ENCODE measurements around the gene DDI2.
"Not testable (repeated sequence)": the region's sequence is repeated elsewhere in the genome, so short reads cannot be mapped to it uniquely, and the experiment has no call there.

Gene DDI2

DNA sequence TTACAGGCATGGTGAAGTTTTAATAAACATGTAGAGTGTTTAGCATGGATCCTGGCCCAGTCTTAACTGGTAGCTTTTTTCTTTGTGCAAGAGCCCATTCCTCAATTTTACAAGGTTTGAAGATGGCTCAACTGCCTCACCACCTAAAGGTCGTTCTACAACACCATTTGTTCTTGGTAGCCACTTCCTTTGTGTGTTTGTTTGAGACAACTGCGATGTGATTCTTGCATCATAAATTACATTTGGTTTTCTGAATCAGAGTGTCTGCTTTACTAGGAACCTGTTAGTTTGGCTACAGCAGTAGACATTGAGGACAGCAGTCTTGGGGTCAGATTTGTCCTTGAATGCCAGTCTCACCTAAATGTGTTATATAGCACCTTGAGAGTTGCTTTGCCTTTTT lies 70.2 kb downstream of the DDI2 start:
- no peaks in the 10 kb centered on the region for H3K9me3 Mint-ChIP-seq (ENCODE audit: low read depth)
- peaks cover 2% of the 10 kb centered on the region for H3K36me3 Mint-ChIP-seq
- peaks cover 39% of the 10 kb centered on the region for H3K4me1 Mint-ChIP-seq (ENCODE audit: low read depth)
- peak overlapping the region; percentile 5 for H3K4me3 Mint-ChIP-seq
- peak overlapping the region; percentile 61 for H3K27ac Mint-ChIP-seq
- H3K27me3 Mint-ChIP-seq, result no peaks in the 10 kb centered on the region

DNA sequence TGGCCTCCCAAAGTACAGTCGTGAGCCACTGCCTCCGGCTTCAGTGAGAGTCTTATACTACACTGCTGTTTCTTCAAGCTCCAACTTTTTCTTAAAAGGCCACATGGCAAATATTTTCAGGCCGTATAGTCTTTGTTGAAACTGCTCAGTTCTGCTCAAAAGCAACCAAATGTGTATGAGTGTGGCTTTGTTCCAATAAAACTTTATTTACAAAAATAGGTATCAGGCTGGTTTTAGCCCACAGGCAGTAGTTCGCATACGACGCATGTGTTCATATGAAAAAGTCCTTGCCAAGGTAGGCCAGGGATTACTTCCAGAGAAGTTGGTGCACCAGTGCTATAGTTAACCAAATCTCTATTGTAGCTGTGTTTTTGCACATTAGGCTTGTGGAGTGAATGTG lies 73.1 kb downstream of the DDI2 start:
- peaks cover 46% of the 10 kb centered on the region for H3K4me1 Mint-ChIP-seq (ENCODE audit: low read depth)

DNA sequence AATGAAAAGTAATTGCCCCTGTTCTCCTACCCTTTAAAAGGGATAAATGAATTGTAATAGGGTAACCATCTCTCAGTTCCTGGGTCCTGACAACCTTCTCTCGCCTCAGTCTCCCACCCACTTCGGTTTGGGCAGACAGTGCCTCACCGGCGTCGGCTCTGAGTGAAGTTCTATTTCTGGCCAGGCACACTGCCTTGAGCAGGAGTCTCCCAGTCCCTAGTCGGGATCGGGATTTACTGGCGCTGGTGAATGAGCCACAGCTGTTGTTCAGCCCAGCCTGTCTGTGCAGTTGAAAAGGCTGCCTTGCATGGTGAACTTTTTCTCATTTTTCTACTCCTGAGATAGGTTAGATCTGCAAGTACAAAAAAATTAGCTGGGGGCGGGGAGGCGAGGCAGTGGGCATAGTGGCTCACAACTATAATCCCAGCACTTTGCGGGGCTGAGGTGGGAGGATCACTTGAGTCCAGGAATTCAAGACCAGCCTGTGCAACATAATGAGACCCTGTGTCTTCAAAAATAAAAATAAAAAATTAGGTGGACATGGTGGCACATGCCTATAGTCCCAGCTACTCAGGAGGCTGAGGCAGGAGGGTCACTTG lies 74.3 kb downstream of the DDI2 start:
- Mint-ChIP-seq H3K4me1 (ENCODE audit: low read depth) (peaks cover 42% of the 10 kb centered on the region), H3K4me3 (no peak overlapping the region), H3K9me3 (ENCODE audit: low read depth) (no peaks in the 10 kb centered on the region), H3K36me3 (peaks cover 5% of the 10 kb centered on the region), H3K27ac (peak overlapping the region; percentile 46), H3K27me3 (no peaks in the 10 kb centered on the region)

More for the DNA sequence above, 73.1 kb downstream of the DDI2 start:
- Mint-ChIP-seq H3K27me3 (no peaks in the 10 kb centered on the region), H3K36me3 (peaks cover 5% of the 10 kb centered on the region), H3K27ac (no peak overlapping the region), H3K4me3 (no peak overlapping the region), H3K9me3 (ENCODE audit: low read depth) (no peaks in the 10 kb centered on the region)

DNA sequence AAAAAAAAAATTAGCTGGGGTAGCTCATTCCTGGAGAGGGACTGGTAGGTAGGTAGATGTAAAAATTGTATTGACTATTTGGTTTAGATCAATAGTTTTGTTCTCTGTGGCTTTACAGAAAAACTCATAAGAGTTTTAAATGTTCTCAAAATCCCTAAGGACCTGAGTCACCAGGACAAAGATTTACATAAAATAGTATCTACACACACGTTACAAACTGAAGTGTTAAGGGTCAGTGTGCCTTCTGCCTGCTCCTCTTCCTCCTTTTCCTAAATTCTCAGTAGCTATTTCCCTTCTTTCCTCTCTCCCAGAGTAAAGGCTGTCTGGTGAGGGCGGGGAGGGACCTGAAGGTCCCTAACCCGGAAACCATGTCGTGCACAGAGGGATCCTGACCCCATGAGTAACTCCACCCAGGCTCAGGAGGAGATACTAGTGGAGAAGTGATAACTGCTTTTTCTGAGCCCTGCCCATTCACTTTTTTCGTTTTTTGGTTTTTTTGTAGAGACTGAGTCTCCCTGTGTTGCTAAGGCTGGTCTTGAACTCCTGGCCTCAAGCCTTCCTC lies 74.9 kb downstream of the DDI2 start:
- H3K4me1 Mint-ChIP-seq (ENCODE audit: low read depth), result peaks cover 48% of the 10 kb centered on the region
- H3K4me3 Mint-ChIP-seq, result no peak overlapping the region
- H3K9me3 Mint-ChIP-seq (ENCODE audit: low read depth), result no peaks in the 10 kb centered on the region
- no peaks in the 10 kb centered on the region for H3K27me3 Mint-ChIP-seq
- H3K36me3 Mint-ChIP-seq, result peaks cover 5% of the 10 kb centered on the region
- peak overlapping the region; percentile 28 for H3K27ac Mint-ChIP-seq

DNA sequence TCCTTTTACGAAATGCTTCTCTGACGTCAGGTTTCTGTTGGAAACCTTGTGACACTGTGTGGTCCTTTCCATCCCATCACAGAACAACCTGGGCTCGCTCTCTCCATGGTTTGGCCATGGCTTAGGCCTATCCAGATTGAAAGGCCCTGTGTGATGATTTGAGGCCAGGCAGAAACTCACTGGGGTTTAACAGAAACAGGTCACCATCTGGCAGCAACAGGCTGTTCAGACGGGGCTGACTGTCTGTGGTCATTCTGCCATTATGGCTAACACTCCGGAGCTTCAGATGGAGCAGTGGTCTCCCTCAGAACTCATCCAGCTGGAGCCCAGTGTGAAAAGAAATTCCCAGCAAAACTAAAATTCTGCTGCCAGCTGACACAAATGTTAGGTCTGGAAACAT lies 76.1 kb downstream of the DDI2 start:
- Mint-ChIP-seq H3K9me3 (ENCODE audit: low read depth) (no peaks in the 10 kb centered on the region), H3K4me1 (ENCODE audit: low read depth) (peaks cover 47% of the 10 kb centered on the region), H3K27me3 (no peaks in the 10 kb centered on the region), H3K27ac (peak overlapping the region; percentile 82), H3K36me3 (peaks cover 3% of the 10 kb centered on the region), H3K4me3 (no peak overlapping the region)

DNA sequence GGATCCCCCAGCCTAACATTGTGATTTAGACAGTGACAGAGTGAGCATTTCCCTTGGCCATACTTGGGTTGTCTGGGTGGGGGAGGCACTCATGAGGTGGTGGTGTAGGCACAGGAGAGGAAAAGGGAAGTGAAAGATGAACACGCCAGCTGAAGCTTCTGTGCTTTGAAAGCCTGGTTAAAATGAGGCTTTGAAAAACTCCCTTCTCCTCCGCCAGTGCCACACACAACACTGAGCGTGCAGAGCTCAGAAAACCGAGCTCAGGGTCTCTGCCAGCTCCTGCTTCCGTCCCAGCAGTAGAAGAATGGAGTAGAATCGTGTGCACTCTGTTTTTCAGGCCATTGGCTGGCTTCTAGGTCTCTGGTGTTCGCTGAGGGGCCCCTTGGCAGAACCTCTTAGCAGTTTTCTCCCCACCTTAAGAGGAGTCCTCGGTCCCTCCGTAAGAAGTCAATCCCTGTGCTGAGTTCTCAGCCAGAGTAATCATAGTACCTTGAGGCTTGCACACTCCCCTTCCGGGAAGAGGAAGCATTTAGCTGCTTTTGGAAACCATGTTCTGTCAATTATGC lies 79.8 kb downstream of the DDI2 start:
- H3K27me3 Mint-ChIP-seq, result no peaks in the 10 kb centered on the region
- H3K4me1 Mint-ChIP-seq (ENCODE audit: low read depth), result peaks cover 48% of the 10 kb centered on the region
- peak overlapping the region; percentile 92 for H3K27ac Mint-ChIP-seq
- no peaks in the 10 kb centered on the region for H3K9me3 Mint-ChIP-seq (ENCODE audit: low read depth)
- H3K4me3 Mint-ChIP-seq, result peak overlapping the region; percentile 84
- H3K36me3 Mint-ChIP-seq, result peaks cover 3% of the 10 kb centered on the region

DNA sequence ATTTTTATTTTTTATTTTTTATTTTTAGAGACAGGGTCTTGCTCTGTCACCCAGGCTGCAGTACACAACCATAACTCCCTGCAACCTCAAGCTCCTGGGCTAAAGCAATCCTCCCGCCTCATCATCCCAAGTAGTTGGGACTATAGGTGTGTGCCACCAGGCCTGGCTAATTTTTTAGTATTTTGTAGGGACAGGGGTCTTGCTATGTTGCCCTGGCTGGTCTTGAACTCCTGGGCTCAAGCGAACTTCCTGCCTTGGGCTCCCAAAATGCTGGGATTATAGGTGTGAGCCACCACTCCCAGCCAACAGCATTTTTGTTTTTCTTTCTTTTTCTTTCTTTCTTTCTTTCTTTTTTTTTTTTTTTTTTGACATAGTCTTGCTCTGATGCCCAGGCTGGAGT lies 80.9 kb downstream of the DDI2 start:
- Mint-ChIP-seq H3K27ac (peak overlapping the region; percentile 34), H3K9me3 (ENCODE audit: low read depth) (no peaks in the 10 kb centered on the region), H3K27me3 (no peaks in the 10 kb centered on the region), H3K36me3 (peaks cover 3% of the 10 kb centered on the region), H3K4me3 (no peak overlapping the region), H3K4me1 (ENCODE audit: low read depth) (peaks cover 46% of the 10 kb centered on the region)

DNA sequence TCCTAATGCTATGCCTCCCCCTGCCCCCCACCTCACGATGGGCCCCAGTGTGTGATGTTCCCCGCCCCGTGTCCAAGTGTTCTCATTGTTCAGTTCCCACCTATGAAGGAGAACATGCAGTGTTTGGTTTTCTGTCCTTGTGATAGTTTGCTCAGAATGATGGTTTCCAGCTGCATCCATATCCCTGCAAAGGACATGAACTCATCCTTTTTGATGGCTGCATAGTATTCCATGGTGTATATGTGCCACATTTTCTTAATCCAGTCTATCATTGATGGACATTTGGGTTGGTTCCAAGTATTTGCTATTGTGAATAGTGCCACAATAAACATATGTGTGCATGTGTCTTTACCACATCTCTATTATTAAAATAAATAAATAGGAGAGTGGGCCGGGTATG lies 82.1 kb downstream of the DDI2 start:
- H3K4me1 Mint-ChIP-seq (ENCODE audit: low read depth), result peaks cover 45% of the 10 kb centered on the region
- not testable (repeated sequence) for H3K27me3 Mint-ChIP-seq; H3K9me3 Mint-ChIP-seq (ENCODE audit: low read depth); H3K36me3 Mint-ChIP-seq; H3K4me3 Mint-ChIP-seq; H3K27ac Mint-ChIP-seq

DNA sequence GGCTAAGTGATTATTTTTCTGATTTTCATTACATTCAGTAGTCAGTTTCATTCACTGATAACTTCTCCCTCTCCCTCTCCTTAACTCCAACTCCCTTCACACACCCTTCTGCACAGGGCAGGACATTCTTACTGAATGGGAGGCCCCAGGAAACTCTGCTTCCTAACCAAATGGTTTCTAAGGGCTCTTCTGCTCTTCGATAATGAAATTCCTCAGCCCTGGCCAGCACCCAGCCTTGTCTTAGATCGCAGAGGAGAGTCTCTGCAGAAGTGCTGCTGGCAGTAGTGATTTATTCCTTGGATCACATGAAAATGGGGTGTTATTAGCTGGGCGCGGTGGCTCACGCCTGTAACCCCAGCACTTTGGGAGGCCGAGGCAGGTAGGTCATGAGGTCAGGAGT lies 83.2 kb downstream of the DDI2 start:
- Mint-ChIP-seq H3K4me1 (ENCODE audit: low read depth) (peaks cover 36% of the 10 kb centered on the region), H3K36me3 (no peaks in the 10 kb centered on the region), H3K4me3 (no peak overlapping the region), H3K27ac (no peak overlapping the region), H3K27me3 (no peaks in the 10 kb centered on the region), H3K9me3 (ENCODE audit: low read depth) (no peaks in the 10 kb centered on the region)

DNA sequence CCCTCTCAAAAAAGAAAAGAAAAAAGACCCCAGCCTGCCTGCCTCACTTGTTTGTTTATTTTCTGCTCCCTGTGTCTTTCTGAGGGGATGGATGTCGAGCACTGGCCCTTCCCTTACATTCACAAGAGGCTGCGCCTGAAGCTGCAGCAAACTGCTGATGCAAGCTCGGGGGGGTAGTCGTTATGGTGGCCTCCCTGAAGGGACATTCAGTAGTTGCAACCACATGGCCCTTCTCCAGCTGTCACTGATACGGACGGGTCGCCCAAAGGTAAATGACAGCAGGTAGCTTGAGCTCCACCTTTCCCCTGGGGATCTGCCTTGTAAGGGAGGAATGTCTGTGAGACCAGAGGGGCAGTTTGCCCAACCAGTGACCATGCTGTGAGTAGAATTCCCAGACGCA lies 84.5 kb downstream of the DDI2 start:
- Mint-ChIP-seq H3K4me3 (no peak overlapping the region), H3K4me1 (ENCODE audit: low read depth) (peaks cover 30% of the 10 kb centered on the region)

DNA sequence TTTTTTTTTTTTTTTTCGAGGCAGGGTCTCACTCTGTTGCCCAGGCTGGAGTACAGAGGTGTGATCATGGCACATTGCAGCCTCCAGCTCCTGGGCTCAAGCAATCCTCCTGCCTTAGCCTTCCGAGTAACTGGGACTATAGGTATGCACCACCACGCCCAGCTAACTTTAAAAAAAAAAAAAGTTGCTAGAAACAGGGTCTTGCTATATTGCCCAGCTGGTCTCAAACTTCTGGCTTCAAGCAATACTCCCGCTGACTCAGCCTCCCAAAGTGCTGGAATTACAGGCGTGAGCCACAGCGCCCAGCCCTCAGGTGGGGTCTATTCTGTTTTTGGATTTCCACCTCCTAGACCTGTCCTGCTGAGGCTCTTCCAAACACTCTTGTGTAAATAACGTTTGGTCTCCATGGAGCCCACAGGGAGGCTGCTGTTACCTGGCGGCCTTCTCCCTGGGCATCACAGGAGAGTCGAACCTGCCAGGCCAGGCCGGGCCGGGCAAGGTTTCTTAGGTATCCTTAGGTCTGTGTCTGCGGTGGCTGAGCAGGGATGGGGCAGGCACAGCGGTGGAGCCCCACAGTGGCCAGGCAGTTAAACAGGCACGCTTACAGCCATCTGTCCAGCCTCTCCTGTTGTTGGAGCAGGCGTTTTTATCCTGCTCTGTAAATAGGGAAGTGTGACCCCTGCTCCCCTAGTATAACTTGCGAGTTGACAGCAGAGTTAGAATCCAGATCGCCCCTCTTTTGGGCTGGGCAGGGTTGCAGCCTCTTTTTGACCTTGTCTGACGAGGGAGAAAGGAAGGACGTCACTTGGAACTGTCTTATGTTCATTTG lies 85.7 kb downstream of the DDI2 start:
- H3K4me3 Mint-ChIP-seq, result no peak overlapping the region
- H3K9me3 Mint-ChIP-seq (ENCODE audit: low read depth), result no peaks in the 10 kb centered on the region
- no peak overlapping the region for H3K27ac Mint-ChIP-seq
- H3K27me3 Mint-ChIP-seq, result no peaks in the 10 kb centered on the region
- peaks cover 2% of the 10 kb centered on the region for H3K36me3 Mint-ChIP-seq
- H3K4me1 Mint-ChIP-seq (ENCODE audit: low read depth), result peaks cover 19% of the 10 kb centered on the region

More for the DNA sequence above, 84.5 kb downstream of the DDI2 start:
- no peak overlapping the region for H3K27ac Mint-ChIP-seq
- H3K36me3 Mint-ChIP-seq, result peaks cover 2% of the 10 kb centered on the region
- no peaks in the 10 kb centered on the region for H3K27me3 Mint-ChIP-seq
- no peaks in the 10 kb centered on the region for H3K9me3 Mint-ChIP-seq (ENCODE audit: low read depth)

DNA sequence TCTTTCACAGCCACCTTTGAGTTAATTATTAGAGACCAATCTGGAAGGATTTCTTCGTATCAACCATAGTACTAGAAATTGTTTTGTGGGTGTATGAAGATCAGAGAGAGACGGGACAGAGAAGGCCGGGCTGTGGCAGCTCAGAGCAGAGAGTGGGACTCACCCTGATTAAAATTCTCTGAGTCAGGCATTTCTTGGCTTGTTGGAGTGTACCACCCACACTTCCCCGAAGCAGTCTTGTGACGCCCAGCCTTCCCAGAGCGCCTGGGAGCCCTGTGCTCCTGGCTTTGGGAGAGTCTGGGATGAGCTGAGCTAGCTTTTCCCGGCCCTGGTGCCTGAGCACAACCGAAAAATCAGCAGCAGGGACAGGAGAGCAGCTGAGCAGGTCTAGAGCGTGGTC lies 86.3 kb downstream of the DDI2 start:
- Mint-ChIP-seq H3K27ac (no peak overlapping the region), H3K36me3 (peaks cover 2% of the 10 kb centered on the region)

DNA sequence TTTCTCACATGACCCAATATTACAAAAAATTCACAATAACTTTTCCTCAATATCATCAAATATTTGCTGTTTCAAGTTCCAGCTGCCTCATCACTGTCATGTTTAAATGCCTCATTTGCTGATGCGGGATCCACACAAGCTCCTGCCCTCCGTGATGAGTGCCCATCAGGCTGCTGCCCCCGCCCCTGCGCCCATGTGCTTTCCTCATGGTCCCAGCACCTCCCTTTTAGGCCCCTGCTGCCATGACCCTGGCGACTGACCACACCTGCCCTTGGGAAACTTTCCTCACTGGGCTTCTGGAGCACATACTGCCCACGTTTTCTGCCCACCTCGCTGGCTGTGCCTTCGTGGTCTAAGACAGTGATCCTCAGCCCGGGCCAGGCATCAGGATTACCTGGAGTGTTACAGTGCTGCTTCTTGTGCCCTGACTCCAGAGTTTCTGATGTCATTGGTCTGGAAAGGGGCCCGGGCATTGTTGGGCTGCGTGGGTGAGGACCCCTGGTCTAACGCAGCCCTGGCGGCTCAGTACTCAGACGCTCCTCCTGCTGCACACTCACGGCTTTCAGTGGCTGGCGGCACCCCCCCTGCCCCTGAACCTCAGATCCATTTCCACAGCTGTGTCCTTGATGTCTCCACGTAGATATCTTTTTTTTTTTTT lies 87.4 kb downstream of the DDI2 start:
- H3K36me3 Mint-ChIP-seq, result peaks cover 2% of the 10 kb centered on the region
- H3K4me3 Mint-ChIP-seq, result no peak overlapping the region
- no peaks in the 10 kb centered on the region for H3K9me3 Mint-ChIP-seq (ENCODE audit: low read depth)
- no peak overlapping the region for H3K27ac Mint-ChIP-seq
- H3K4me1 Mint-ChIP-seq (ENCODE audit: low read depth), result peaks cover 17% of the 10 kb centered on the region
- H3K27me3 Mint-ChIP-seq, result no peaks in the 10 kb centered on the region

More for the DNA sequence above, 86.3 kb downstream of the DDI2 start:
- no peak overlapping the region for H3K4me3 Mint-ChIP-seq
- no peaks in the 10 kb centered on the region for H3K27me3 Mint-ChIP-seq
- H3K4me1 Mint-ChIP-seq (ENCODE audit: low read depth), result peaks cover 16% of the 10 kb centered on the region
- H3K9me3 Mint-ChIP-seq (ENCODE audit: low read depth), result no peaks in the 10 kb centered on the region

DNA sequence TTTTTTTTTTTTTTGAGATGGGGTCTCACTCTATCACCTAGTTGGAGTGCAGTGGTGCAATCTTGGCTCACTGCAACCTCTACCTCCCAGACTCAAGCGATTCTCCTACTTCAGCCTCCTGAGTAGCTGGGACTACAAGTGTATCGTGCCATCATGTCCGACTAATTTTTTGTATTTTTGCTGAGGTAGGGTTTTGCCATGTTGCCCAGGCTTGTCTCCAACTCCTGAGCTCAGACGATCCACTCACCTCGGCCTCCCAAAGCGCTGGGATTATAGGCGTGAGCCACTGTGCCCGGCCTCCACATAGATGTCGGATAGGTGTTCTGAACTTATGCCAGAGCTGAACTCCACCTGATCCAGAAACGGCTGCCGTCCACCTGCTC lies 87.9 kb downstream of the DDI2 start:
- H3K4me3 Mint-ChIP-seq, result no peak overlapping the region
- H3K27ac Mint-ChIP-seq, result no peak overlapping the region
- H3K9me3 Mint-ChIP-seq (ENCODE audit: low read depth), result no peaks in the 10 kb centered on the region
- peaks cover 17% of the 10 kb centered on the region for H3K4me1 Mint-ChIP-seq (ENCODE audit: low read depth)
- H3K36me3 Mint-ChIP-seq, result peaks cover 2% of the 10 kb centered on the region
- H3K27me3 Mint-ChIP-seq, result no peaks in the 10 kb centered on the region

DNA sequence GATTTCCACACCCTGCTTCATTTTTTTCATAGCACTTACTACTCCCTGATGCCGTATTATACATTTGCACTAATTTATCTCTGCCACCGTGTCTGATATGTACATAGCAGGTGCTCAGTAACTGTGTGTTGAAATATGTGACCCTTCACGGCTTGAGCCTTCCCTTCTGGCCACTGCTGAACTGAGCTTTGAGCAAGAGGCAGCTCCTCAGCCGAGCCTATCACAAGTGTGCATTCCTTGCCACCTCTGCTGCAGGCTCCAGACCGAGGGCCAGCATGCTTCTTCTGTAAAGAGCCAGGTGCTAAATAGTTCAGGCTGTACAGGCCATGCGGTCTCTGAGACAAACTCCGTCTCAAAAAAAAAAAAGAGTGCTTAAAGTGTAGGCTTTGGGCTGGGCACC lies 89.5 kb downstream of the DDI2 start:
- H3K27me3 Mint-ChIP-seq, result no peaks in the 10 kb centered on the region
- H3K27ac Mint-ChIP-seq, result peak overlapping the region; percentile 41
- no peak overlapping the region for H3K4me3 Mint-ChIP-seq

More for the DNA sequence above, 89.5 kb downstream of the DDI2 start:
- Mint-ChIP-seq H3K36me3 (peaks cover 2% of the 10 kb centered on the region), H3K9me3 (ENCODE audit: low read depth) (no peaks in the 10 kb centered on the region), H3K4me1 (ENCODE audit: low read depth) (peaks cover 13% of the 10 kb centered on the region)

All from activated naive CD8-positive, alpha-beta T cell (primary cell).